Mammary epithelial cell (primary cell): ENCODE measurements around the gene LRFN5.

ENCODE experiments used
- EZH2 ChIP-seq: IDR thresholded peaks from 2 replicates; pipeline ENCODE4 v1.6.1; 2012; ENCODE audit warnings: low read length, inconsistent platforms, borderline replicate concordance
- TF ChIP-seq, protein P1 (sequence below), 2 donors: IDR thresholded peaks in 1 of 2; conservative IDR thresholded peaks in 1 of 2; 2 replicates each; pipeline ENCODE4 v1.5.1; 2011 to 2012; ENCODE audit warnings: inconsistent platforms in 2 of 2, low read length in 2 of 2, mild to moderate bottlenecking in 2 of 2, control low read depth in 1 of 2, low read depth in 1 of 2; ENCODE audit not compliant: insufficient read depth in 1 of 2; ENCODE audit errors: extremely low read depth in 1 of 2

DNA sequence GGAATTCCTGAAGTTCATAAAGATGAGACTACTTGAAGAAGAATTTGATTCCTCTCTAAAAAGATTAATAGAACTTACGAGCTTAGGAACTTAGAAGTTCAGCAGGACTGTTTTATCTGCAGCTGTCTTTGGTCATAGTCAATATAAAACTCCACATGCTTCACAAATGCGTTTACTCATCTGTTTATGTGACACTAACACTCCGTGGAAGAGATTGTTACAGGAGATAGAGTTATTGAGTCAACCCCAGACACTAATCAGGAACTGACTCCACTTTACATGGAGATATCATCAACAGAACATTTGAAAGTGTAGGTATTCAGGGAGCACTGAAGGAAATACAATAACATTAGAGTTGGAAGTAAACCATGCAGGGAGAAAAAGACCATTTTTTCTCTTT lies 92.8 kb downstream of the LRFN5 start:
- TF ChIP-seq, protein P1, sequence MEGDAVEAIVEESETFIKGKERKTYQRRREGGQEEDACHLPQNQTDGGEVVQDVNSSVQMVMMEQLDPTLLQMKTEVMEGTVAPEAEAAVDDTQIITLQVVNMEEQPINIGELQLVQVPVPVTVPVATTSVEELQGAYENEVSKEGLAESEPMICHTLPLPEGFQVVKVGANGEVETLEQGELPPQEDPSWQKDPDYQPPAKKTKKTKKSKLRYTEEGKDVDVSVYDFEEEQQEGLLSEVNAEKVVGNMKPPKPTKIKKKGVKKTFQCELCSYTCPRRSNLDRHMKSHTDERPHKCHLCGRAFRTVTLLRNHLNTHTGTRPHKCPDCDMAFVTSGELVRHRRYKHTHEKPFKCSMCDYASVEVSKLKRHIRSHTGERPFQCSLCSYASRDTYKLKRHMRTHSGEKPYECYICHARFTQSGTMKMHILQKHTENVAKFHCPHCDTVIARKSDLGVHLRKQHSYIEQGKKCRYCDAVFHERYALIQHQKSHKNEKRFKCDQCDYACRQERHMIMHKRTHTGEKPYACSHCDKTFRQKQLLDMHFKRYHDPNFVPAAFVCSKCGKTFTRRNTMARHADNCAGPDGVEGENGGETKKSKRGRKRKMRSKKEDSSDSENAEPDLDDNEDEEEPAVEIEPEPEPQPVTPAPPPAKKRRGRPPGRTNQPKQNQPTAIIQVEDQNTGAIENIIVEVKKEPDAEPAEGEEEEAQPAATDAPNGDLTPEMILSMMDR (conservative IDR thresholded peaks at IDR 0.05 in 1 of 2, IDR thresholded peaks at IDR 0.05 in 1 of 2; ENCODE audit: extremely low read depth in 1 of 2, insufficient read depth in 1 of 2, low read depth in 1 of 2, low read length in 2 of 2): no peak
- TF ChIP-seq EZH2: no peak
